Small intestine (tissue), 16 donors: ENCODE results near the gene FUOM. TPM values are rescaled to one million over a fixed set of nuclear protein-coding genes. Genes with fewer than 3 reads are reported as not detected.

Experiments
- DNase-seq, 2 donors: peaks; one replicate each; pipeline versions ENCODE4 v3.0.0 to v3.0.0-alpha.2; 2013
- FAIRE-seq: peaks from 2 replicates; lab custom pipeline; 2012; peaks lifted over from hg19 to GRCh38; lab: Jason Lieb, UNC
- H3K27ac ChIP-seq, 3 donors: one replicate each; pipeline ENCODE4 v1.5.1; 2013; ENCODE audit warnings: low read length in 2 of 3, mild to moderate bottlenecking in 2 of 3, control low read depth in 1 of 3, inconsistent platforms in 1 of 3, low read depth in 1 of 3, moderate library complexity in 1 of 3
- H3K27me3 ChIP-seq, 3 donors: one replicate each; pipeline ENCODE4 v1.6.1; 2013; ENCODE audit warnings: low read length in 3 of 3, inconsistent platforms in 1 of 3; ENCODE audit not compliant: control insufficient read depth in 3 of 3, insufficient read depth in 3 of 3
- H3K36me3 ChIP-seq, 3 donors: one replicate each; pipeline ENCODE4 v1.6.1; 2013; ENCODE audit warnings: low read length in 3 of 3, inconsistent platforms in 1 of 3, low read depth in 1 of 3, mild to moderate bottlenecking in 1 of 3, moderate library complexity in 1 of 3; ENCODE audit not compliant: control insufficient read depth in 3 of 3, insufficient read depth in 2 of 3
- H3K4me1 ChIP-seq, 3 donors: one replicate each; pipeline ENCODE4 v1.6.1; 2013; ENCODE audit warnings: low read length in 2 of 3, inconsistent platforms in 1 of 3, low read depth in 1 of 3, mild to moderate bottlenecking in 1 of 3, moderate library complexity in 1 of 3; ENCODE audit not compliant: control insufficient read depth in 3 of 3, insufficient read depth in 2 of 3
- H3K4me3 ChIP-seq, 3 donors: one replicate each; pipeline ENCODE4 v1.5.1; 2013; ENCODE audit warnings: low read length in 3 of 3, control low read depth in 1 of 3, inconsistent platforms in 1 of 3, low read depth in 1 of 3, mild to moderate bottlenecking in 1 of 3, moderate library complexity in 1 of 3
- H3K9me3 ChIP-seq, 2 donors: one replicate each; pipeline ENCODE4 v1.6.1; 2013; ENCODE audit warnings: low read depth in 1 of 2, low read length in 1 of 2; ENCODE audit not compliant: control insufficient read depth in 2 of 2, insufficient read depth in 1 of 2
- WGBS, 3 donors: extraction: QIAGEN DNeasy Blood & Tissue Kit; methylation state at CpG; one replicate each; pipeline ENCODE4 v1.1.7; 2013; 5-methylcytosine and 5-hydroxymethylcytosine counted together
- long read RNA-seq, 10 donors: transcript quantifications; one replicate each; lab custom pipeline, GENCODE V29; 2026
- polyA plus RNA-seq, 4 donors: library from polyadenylated mRNA; stranded (reverse) in 3 of 4; unstranded in 1 of 4; fragments of 200-250 nt in 3 of 4; fragments of 120-200 nt in 1 of 4; gene quantifications; one replicate each; pipeline versions ENCODE4 v1.2.1 to v1.2.3, GENCODE V29; 2013
- donor health status: healthy with polysubstance abuse.
- donor health status: control.
- donor health status: control.
- donor health status: Bipolar disorder and iron deficiency.
- donor health status: healthy.

The FUOM gene, protein sequence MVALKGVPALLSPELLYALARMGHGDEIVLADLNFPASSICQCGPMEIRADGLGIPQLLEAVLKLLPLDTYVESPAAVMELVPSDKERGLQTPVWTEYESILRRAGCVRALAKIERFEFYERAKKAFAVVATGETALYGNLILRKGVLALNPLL
- polyA plus RNA-seq, result 100 to 1,000 TPM in 2 of 4 donors, 10 to 100 TPM in 2; 62.5 to 320 (median 165) TPM
- long read RNA-seq, donor 1, transcript FUOM-203 (6 exons, 762 nt), result minor isoform, 12 of 67 reads
- long read RNA-seq, donor 1, transcript FUOM-201 (6 exons, 709 nt), result major isoform, 48 of 67 reads
- long read RNA-seq, donor 1, partial matches to known transcripts, result 6 of 67 reads
- long read RNA-seq, donor 1, other reads (novel, unspliced or antisense), result 0 of 67 reads
- long read RNA-seq, donor 2, transcript FUOM-201 (6 exons, 709 nt), result major isoform, 12 of 15 reads
- long read RNA-seq, donor 2, partial matches to known transcripts, result 0 of 15 reads
- long read RNA-seq, donor 2, other reads (novel, unspliced or antisense), result 0 of 15 reads
- long read RNA-seq, donor 3, transcript FUOM-201 (6 exons, 709 nt), result major isoform, 15 of 24 reads
- long read RNA-seq, donor 3, transcript FUOM-203 (6 exons, 762 nt), result minor isoform, 8 of 24 reads
- long read RNA-seq, donor 3, partial matches to known transcripts, result 0 of 24 reads
- long read RNA-seq, donor 3, other reads (novel, unspliced or antisense), result 0 of 24 reads
- long read RNA-seq, donor 4, result 0 reads
- long read RNA-seq, donor 5, transcript FUOM-201 (6 exons, 709 nt), result major isoform, 6 of 7 reads
- long read RNA-seq, donor 5, partial matches to known transcripts, result 0 of 7 reads
- long read RNA-seq, donor 5, other reads (novel, unspliced or antisense), result 0 of 7 reads
- long read RNA-seq, donor 6, transcript FUOM-201 (6 exons, 709 nt), result major isoform, 22 of 28 reads
- long read RNA-seq, donor 6, partial matches to known transcripts, result 0 of 28 reads
- long read RNA-seq, donor 6, other reads (novel, unspliced or antisense), result 0 of 28 reads
- long read RNA-seq, donor 7, result 0 reads
- long read RNA-seq, donor 8, partial matches to known transcripts, result 0 of 1 reads
- long read RNA-seq, donor 8, other reads (novel, unspliced or antisense), result 0 of 1 reads
- long read RNA-seq, donor 9, transcript FUOM-201 (6 exons, 709 nt), result major isoform, 5 of 6 reads
- long read RNA-seq, donor 9, partial matches to known transcripts, result 0 of 6 reads
- long read RNA-seq, donor 9, other reads (novel, unspliced or antisense), result 0 of 6 reads
- long read RNA-seq, donor 10, transcript FUOM-201 (6 exons, 709 nt), result major isoform, 14 of 16 reads
- long read RNA-seq, donor 10, partial matches to known transcripts, result 0 of 16 reads
- long read RNA-seq, donor 10, other reads (novel, unspliced or antisense), result 0 of 16 reads

DNA sequence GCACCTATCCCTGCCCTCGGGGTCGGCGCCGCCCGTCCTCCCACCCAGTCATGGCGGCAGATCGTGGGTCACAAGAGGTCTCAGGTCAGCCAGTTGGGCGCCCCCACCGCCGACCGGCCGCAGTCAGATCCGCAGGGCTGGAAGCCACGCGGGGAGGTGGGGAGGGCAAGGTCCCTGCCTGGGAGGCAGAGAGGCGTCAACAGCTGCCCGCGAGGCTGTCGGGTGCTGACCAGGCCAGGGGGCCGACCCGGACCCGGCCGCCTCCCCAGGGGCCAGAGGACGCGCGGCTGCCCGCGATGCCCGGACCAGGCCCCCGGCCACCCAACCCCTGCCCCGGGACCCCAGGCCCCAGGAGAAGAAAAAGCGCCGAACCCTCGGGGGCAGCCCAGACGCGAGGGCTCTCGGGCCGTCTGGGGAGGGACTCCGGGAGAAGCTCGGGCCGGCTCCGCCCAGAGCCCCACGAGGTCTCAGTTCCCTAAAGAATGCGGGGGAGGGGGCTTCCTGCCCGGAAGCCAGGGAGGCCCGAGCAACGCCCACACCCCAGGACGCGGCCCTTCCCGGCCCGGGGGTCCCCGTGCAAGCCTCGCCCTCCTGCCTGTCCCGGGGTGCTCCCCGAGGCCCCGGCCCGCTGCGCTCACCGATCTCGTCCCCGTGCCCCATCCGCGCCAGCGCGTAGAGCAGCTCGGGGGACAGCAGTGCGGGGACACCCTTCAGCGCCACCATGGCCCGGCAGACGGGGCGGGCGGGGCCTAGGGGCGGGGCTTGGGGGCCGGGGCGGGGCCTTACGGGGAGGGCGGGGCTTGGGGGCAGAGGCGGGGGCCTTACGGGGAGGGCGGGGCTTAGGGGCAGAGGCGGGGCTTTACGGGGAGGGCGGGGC, at the start of gene FUOM:
Gene FUOM (minus strand): TSS at position 735 of the 877 bp plus-strand sequence. CDS start 12 bp downstream, at position 723.
- Histone ChIP-seq H3K4me1 (peaks cover 4 to 34% (median 13%) of the 10 kb centered on the region in 3 donors), H3K36me3 (peaks cover 0 to 53% (median 2%) of the 10 kb centered on the region in 3 donors), H3K4me3 (peak within 1 kb of the TSS; percentile 32 to 90 (median 62)), H3K27ac (peak within 1 kb of the TSS; percentile 67 to 87 (median 85)), H3K27me3 (no peaks in the 10 kb centered on the region), H3K9me3 (peaks cover 0 to 12% of the 10 kb centered on the region in 2 donors)
- FAIRE-seq (no peak), DNase-seq (peak; percentile 67 to 72)
- WGBS, 3 donors, result 0 to 1% (median 0%) methylated on average over 56 to 83 of the region's 83 CpGs

- FAIRE-seq (no peak), DNase-seq (no peak)
- H3K4me1 ChIP-seq, result peaks cover 0 to 1% (median 0%) of the 10 kb centered on the region in 3 donors
- H3K36me3 ChIP-seq, result peaks cover under 1 to 42% (median 15%) of the 10 kb centered on the region in 3 donors
- peaks cover 0 to 8% of the 10 kb centered on the region in 2 donors for H3K9me3 ChIP-seq
- 78 to 90% (median 81%) methylated on average over 8 of the region's 8 CpGs for WGBS, 3 donors
- no peak overlapping the region for H3K4me3 ChIP-seq
- H3K27me3 ChIP-seq, result no peaks in the 10 kb centered on the region
- H3K27ac ChIP-seq, result no peak overlapping the region
These were observed 48.2 kb upstream of the FUOM start for GRCh38 chr10:133405844-133406527.

DNA sequence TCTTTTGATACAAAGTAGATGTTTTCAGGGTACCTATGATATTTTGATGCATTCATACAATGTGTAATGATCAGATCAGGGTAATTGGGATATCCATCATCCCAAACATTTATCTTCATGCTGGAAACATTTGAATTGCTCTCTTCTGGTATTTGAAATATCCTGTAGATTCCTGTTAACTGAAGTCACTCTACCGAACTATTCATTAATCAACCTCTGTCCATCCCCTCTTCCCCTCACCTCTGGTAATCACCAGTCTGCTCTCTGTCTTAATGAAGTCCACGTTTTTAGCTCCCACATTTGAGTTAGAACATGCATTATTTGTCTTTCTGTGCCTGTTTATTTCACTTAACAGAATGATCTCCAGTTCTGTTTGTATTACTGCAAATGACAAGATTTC, 47.5 kb upstream of the FUOM start:
- H3K27me3 ChIP-seq, result no peaks in the 10 kb centered on the region
- no peak for FAIRE-seq
- peaks cover 0 to 7% (median 1%) of the 10 kb centered on the region in 3 donors for H3K4me1 ChIP-seq
- peaks cover 0 to 45% (median 12%) of the 10 kb centered on the region in 3 donors for H3K36me3 ChIP-seq
- H3K9me3 ChIP-seq, result peaks cover 0 to 5% of the 10 kb centered on the region in 2 donors
- H3K4me3 ChIP-seq, result no peak overlapping the region
- DNase-seq, result no peak
- no peak overlapping the region for H3K27ac ChIP-seq
- WGBS, 3 donors, result 68 to 70% (median 69%) methylated on average over 2 of the region's 2 CpGs

DNA sequence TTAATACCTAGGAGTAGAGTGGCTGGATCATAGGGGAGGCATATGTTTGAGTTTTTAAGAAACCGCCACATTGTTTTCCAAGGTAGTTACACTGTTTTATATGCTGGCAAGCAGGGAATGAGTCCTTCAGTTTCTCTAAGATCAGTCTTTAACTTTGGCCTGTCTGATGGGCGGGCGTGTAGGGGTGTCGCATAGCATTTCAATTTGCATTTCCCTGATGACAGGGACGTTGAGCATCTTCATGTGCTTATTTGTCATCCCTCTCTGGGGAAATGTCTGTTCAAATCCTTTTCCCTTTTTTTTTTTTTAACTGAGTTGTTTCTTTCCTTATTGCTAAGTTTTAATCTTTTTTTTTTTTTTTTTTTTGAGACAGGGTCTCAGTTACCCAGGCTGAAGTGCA, 46.0 kb upstream of the FUOM start:
- Histone ChIP-seq H3K36me3 (peaks cover 0 to 54% (median 11%) of the 10 kb centered on the region in 3 donors), H3K4me3 (no peak overlapping the region), H3K27ac (no peak overlapping the region), H3K9me3 (no peaks in the 10 kb centered on the region), H3K27me3 (no peaks in the 10 kb centered on the region), H3K4me1 (peaks cover 0 to 7% (median 3%) of the 10 kb centered on the region in 3 donors)
- no peak for FAIRE-seq
- WGBS, 3 donors, result 91 to 94% (median 93%) methylated on average over 5 of the region's 5 CpGs
- DNase-seq, result no peak

- H3K4me1 ChIP-seq, result peaks cover 0 to 7% (median 3%) of the 10 kb centered on the region in 3 donors
- no peak overlapping the region for H3K27ac ChIP-seq
- WGBS, 3 donors, result 87 to 89% (median 88%) methylated on average over 16 of the region's 16 CpGs
- FAIRE-seq, result no peak
- no peak overlapping the region for H3K4me3 ChIP-seq
- no peak for DNase-seq
- H3K27me3 ChIP-seq, result no peaks in the 10 kb centered on the region
- H3K9me3 ChIP-seq, result no peaks in the 10 kb centered on the region
- H3K36me3 ChIP-seq, result peaks cover 0 to 58% (median 12%) of the 10 kb centered on the region in 3 donors
These were observed 45.5 kb upstream of the FUOM start for GRCh38 chr10:133403359-133403758.

DNA sequence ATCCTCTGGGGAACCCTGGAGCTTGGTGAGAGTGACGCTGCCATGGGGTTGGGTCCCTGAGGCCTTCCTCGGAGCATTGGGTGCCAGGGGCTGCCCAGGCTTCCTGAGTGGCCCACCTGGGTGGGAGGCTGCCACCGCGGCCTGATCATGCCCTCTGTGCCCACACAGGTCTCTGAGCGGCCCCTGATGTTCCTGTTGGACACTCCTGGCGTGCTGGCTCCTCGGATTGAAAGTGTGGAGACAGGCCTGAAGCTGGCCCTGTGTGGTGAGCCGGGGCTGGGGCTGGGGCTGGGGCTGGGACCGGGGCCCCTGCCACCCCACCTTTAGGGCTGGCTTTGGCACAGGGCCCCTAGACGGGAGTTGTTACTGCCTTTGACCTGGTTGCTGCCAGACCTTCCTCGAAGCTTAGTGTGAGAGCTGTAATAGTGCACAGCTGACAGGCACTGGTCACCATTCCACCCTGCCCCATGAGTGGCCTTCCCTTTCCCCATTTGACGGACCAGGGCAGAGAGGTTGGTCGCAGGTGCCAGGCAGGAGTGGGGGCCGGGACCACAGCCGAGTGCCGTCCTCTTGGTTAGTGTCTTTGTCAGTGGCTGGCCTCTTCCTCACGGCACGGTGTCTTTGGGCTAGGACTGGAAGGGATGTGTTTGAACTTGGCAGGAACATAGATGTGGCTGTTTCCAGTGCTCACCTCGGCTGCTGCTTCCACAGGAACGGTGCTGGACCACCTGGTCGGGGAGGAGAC, 44.3 kb upstream of the FUOM start:
- H3K4me3 ChIP-seq, result no peak overlapping the region
- peak overlapping the region in 2 of 3 donors; percentile 12 to 94 for H3K27ac ChIP-seq
- 95 to 97% (median 97%) methylated on average over 21 of the region's 21 CpGs for WGBS, 3 donors
- FAIRE-seq, result no peak
- H3K4me1 ChIP-seq, result peaks cover 0 to 7% (median 3%) of the 10 kb centered on the region in 3 donors
- H3K9me3 ChIP-seq, result no peaks in the 10 kb centered on the region
- DNase-seq, result no peak
- peaks cover 0 to 62% (median 11%) of the 10 kb centered on the region in 3 donors for H3K36me3 ChIP-seq
- H3K27me3 ChIP-seq, result no peaks in the 10 kb centered on the region
